ENCODE data around the gene ASGR2. TPM values are rescaled to one million over a fixed set of nuclear protein-coding genes. Genes with fewer than 3 reads are reported as not detected.
"Not testable (repeated sequence)": the region's sequence is repeated elsewhere in the genome, so short reads cannot be mapped to it uniquely, and the experiment has no call there.

The ASGR2 gene
- total RNA-seq, 6 experiments from 2014 or later: not detected

- Mint-ChIP-seq H3K27me3 (ENCODE audit: insufficient read depth) (peaks cover 34% of the 10 kb centered on the region), H3K4me1 (ENCODE audit: low read depth) (no peaks in the 10 kb centered on the region; the same call in 1 of the 2 replicates), H3K27ac (no peak overlapping the region), H3K9me3 (no peaks in the 10 kb centered on the region), H3K36me3 (ENCODE audit: low read depth) (no peaks in the 10 kb centered on the region), H3K4me3 (no peak overlapping the region)
- no peak for DNase-seq
- TF ChIP-seq CTCF (IDR thresholded peaks at IDR 0.05): no peak
Observed at GRCh38 chr17:7130621-7131422, 16.2 kb upstream of the ASGR2 start.

GRCh38 chr17:7129311-7129710 lies 14.7 kb upstream of the ASGR2 start:
- Mint-ChIP-seq H3K27me3 (ENCODE audit: insufficient read depth) (peaks cover 38% of the 10 kb centered on the region), H3K4me1 (ENCODE audit: low read depth) (no peaks in the 10 kb centered on the region; the same call in 1 of the 2 replicates), H3K9me3 (no peaks in the 10 kb centered on the region), H3K36me3 (ENCODE audit: low read depth) (no peaks in the 10 kb centered on the region), H3K4me3 (no peak overlapping the region), H3K27ac (no peak overlapping the region)
- DNase-seq: no peak
- no peak for TF ChIP-seq CTCF (IDR thresholded peaks at IDR 0.05)

GRCh38 chr17:7128160-7128559 lies 13.5 kb upstream of the ASGR2 start:
- no peak for DNase-seq
- H3K36me3 Mint-ChIP-seq (ENCODE audit: low read depth): no peaks in the 10 kb centered on the region
- H3K4me3 Mint-ChIP-seq: no peak overlapping the region
- TF ChIP-seq CTCF (IDR thresholded peaks at IDR 0.05): no peak
- no peak overlapping the region for H3K27ac Mint-ChIP-seq
- peaks cover 41% of the 10 kb centered on the region for H3K27me3 Mint-ChIP-seq (ENCODE audit: insufficient read depth)
- no peaks in the 10 kb centered on the region for H3K4me1 Mint-ChIP-seq (ENCODE audit: low read depth)
- H3K9me3 Mint-ChIP-seq: no peaks in the 10 kb centered on the region

GRCh38 chr17:7127501-7127900 lies 12.9 kb upstream of the ASGR2 start:
- not testable (repeated sequence) for H3K4me3 Mint-ChIP-seq; DNase-seq; H3K36me3 Mint-ChIP-seq (ENCODE audit: low read depth); H3K9me3 Mint-ChIP-seq; H3K4me1 Mint-ChIP-seq (ENCODE audit: low read depth); H3K27ac Mint-ChIP-seq
- H3K27me3 Mint-ChIP-seq (ENCODE audit: insufficient read depth): peaks cover 44% of the 10 kb centered on the region

- not testable (repeated sequence) for H3K4me1 Mint-ChIP-seq (ENCODE audit: low read depth); DNase-seq; H3K9me3 Mint-ChIP-seq; H3K36me3 Mint-ChIP-seq (ENCODE audit: low read depth); H3K4me3 Mint-ChIP-seq; H3K27ac Mint-ChIP-seq
- H3K27me3 Mint-ChIP-seq (ENCODE audit: insufficient read depth): peaks cover 43% of the 10 kb centered on the region
Observed at GRCh38 chr17:7126386-7126785, 11.8 kb upstream of the ASGR2 start.

- no peak for DNase-seq
- TF ChIP-seq CTCF (IDR thresholded peaks at IDR 0.05): no peak
- Mint-ChIP-seq H3K9me3 (no peaks in the 10 kb centered on the region), H3K4me3 (no peak overlapping the region), H3K27ac (no peak overlapping the region), H3K27me3 (ENCODE audit: insufficient read depth) (peaks cover 40% of the 10 kb centered on the region), H3K36me3 (ENCODE audit: low read depth) (no peaks in the 10 kb centered on the region), H3K4me1 (ENCODE audit: low read depth) (0 out of 2 replicates have a peak, but pooled peaks cover 4% of the 10 kb centered on the region)
Observed at GRCh38 chr17:7124923-7125322, 10.3 kb upstream of the ASGR2 start.
